ENCODE measurements around the gene NOS3.

Gene NOS3

DNA sequence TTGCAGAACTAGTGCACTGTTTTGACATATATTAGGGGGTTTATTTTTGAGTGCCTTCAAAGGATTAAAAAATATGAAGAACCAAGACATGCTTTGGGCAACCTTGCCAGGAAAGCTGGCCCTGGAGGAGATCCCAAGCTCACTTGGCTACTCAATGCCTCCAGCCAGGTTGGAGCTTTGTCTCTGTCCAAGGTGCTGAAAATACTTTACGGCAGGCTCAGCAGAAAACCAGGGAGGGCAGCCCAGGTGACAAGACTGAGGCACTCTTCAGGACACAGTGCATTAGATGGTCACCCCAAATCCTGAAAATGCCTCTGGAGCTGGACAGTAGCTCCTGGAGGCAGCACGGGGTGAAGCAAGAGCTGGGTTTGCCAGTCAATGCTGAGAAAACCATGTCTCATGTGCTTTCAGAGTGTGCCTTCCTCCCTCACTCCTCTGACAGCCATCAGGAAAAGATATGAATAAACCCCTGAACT, 6.9 kb upstream of the NOS3 start (continued):
- TF ChIP-seq, protein P1, sequence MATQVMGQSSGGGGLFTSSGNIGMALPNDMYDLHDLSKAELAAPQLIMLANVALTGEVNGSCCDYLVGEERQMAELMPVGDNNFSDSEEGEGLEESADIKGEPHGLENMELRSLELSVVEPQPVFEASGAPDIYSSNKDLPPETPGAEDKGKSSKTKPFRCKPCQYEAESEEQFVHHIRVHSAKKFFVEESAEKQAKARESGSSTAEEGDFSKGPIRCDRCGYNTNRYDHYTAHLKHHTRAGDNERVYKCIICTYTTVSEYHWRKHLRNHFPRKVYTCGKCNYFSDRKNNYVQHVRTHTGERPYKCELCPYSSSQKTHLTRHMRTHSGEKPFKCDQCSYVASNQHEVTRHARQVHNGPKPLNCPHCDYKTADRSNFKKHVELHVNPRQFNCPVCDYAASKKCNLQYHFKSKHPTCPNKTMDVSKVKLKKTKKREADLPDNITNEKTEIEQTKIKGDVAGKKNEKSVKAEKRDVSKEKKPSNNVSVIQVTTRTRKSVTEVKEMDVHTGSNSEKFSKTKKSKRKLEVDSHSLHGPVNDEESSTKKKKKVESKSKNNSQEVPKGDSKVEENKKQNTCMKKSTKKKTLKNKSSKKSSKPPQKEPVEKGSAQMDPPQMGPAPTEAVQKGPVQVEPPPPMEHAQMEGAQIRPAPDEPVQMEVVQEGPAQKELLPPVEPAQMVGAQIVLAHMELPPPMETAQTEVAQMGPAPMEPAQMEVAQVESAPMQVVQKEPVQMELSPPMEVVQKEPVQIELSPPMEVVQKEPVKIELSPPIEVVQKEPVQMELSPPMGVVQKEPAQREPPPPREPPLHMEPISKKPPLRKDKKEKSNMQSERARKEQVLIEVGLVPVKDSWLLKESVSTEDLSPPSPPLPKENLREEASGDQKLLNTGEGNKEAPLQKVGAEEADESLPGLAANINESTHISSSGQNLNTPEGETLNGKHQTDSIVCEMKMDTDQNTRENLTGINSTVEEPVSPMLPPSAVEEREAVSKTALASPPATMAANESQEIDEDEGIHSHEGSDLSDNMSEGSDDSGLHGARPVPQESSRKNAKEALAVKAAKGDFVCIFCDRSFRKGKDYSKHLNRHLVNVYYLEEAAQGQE (tag by site-specific recombination; IDR thresholded peaks at IDR 0.05), result peak; percentile 98
- TF ChIP-seq, protein P2, sequence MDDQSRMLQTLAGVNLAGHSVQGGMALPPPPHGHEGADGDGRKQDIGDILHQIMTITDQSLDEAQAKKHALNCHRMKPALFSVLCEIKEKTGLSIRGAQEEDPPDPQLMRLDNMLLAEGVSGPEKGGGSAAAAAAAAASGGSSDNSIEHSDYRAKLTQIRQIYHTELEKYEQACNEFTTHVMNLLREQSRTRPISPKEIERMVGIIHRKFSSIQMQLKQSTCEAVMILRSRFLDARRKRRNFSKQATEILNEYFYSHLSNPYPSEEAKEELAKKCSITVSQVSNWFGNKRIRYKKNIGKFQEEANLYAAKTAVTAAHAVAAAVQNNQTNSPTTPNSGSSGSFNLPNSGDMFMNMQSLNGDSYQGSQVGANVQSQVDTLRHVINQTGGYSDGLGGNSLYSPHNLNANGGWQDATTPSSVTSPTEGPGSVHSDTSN (CRISPR knock-in tag; IDR thresholded peaks at IDR 0.05), result no peak
- no peak for TF ChIP-seq ZNF624 (tag by site-specific recombination; IDR thresholded peaks at IDR 0.05)
- TF ChIP-seq, protein P3, sequence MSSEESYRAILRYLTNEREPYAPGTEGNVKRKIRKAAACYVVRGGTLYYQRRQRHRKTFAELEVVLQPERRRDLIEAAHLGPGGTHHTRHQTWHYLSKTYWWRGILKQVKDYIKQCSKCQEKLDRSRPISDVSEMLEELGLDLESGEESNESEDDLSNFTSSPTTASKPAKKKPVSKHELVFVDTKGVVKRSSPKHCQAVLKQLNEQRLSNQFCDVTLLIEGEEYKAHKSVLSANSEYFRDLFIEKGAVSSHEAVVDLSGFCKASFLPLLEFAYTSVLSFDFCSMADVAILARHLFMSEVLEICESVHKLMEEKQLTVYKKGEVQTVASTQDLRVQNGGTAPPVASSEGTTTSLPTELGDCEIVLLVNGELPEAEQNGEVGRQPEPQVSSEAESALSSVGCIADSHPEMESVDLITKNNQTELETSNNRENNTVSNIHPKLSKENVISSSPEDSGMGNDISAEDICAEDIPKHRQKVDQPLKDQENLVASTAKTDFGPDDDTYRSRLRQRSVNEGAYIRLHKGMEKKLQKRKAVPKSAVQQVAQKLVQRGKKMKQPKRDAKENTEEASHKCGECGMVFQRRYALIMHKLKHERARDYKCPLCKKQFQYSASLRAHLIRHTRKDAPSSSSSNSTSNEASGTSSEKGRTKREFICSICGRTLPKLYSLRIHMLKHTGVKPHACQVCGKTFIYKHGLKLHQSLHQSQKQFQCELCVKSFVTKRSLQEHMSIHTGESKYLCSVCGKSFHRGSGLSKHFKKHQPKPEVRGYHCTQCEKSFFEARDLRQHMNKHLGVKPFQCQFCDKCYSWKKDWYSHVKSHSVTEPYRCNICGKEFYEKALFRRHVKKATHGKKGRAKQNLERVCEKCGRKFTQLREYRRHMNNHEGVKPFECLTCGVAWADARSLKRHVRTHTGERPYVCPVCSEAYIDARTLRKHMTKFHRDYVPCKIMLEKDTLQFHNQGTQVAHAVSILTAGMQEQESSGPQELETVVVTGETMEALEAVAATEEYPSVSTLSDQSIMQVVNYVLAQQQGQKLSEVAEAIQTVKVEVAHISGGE (tag by site-specific recombination; conservative IDR thresholded peaks at IDR 0.05; ENCODE audit: low read depth), result no peak
- TF ChIP-seq ZSCAN16 (tag by site-specific recombination; IDR thresholded peaks at IDR 0.05), result no peak
- no peak for TF ChIP-seq ZNF529 (tag by site-specific recombination; IDR thresholded peaks at IDR 0.05; ENCODE audit: insufficient replicate concordance)
- TF ChIP-seq, protein P4, sequence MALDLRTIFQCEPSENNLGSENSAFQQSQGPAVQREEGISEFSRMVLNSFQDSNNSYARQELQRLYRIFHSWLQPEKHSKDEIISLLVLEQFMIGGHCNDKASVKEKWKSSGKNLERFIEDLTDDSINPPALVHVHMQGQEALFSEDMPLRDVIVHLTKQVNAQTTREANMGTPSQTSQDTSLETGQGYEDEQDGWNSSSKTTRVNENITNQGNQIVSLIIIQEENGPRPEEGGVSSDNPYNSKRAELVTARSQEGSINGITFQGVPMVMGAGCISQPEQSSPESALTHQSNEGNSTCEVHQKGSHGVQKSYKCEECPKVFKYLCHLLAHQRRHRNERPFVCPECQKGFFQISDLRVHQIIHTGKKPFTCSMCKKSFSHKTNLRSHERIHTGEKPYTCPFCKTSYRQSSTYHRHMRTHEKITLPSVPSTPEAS (tag by site-specific recombination; IDR thresholded peaks at IDR 0.05), result peak; percentile 56; the same call in 1 of the 2 replicates
- TF ChIP-seq ZNF174 (tag by site-specific recombination; IDR thresholded peaks at IDR 0.05), result no peak
- TF ChIP-seq, protein P5, sequence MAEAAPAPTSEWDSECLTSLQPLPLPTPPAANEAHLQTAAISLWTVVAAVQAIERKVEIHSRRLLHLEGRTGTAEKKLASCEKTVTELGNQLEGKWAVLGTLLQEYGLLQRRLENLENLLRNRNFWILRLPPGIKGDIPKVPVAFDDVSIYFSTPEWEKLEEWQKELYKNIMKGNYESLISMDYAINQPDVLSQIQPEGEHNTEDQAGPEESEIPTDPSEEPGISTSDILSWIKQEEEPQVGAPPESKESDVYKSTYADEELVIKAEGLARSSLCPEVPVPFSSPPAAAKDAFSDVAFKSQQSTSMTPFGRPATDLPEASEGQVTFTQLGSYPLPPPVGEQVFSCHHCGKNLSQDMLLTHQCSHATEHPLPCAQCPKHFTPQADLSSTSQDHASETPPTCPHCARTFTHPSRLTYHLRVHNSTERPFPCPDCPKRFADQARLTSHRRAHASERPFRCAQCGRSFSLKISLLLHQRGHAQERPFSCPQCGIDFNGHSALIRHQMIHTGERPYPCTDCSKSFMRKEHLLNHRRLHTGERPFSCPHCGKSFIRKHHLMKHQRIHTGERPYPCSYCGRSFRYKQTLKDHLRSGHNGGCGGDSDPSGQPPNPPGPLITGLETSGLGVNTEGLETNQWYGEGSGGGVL (tag by site-specific recombination; IDR thresholded peaks at IDR 0.05), result no peak

DNA sequence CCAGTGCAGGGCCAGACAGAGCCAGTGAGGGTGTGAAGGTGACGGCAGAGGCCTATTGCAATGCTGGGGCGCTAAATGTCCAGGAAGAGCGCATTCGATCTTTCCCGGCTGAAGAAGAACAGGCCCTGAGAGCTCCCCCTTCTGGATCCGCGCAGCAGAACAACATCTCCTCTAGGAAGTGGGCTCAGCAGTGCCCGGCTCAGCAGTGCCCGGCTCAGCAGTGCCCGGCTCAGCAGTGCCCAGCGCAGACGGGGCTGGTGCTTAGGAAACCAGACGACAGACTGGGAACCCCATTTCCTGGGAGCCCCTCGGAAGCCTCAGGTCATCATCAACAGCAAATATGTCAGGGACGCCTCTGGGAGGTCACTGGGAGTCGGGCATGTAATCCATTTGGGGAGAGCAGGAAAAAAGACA, 4.7 kb upstream of the NOS3 start:
- CTCF ChIA-PET, result interaction anchor here (0.5 to 6.2 kb wide), 34 partner anchors 9 to 293 kb away, joined by 3 to 124 read pairs (median 3); no protein-coding TSS in a partner anchor
- TF ChIP-seq ZBTB8A (tag by site-specific recombination; IDR thresholded peaks at IDR 0.05) (peak; percentile 89), ZNF394 (tag by site-specific recombination; IDR thresholded peaks at IDR 0.05; ENCODE audit: borderline replicate concordance) (no peak), ZNF654 (tag by site-specific recombination; IDR thresholded peaks at IDR 0.05; ENCODE audit: low read depth) (peak; percentile 47)
- TF ChIP-seq, protein P6, sequence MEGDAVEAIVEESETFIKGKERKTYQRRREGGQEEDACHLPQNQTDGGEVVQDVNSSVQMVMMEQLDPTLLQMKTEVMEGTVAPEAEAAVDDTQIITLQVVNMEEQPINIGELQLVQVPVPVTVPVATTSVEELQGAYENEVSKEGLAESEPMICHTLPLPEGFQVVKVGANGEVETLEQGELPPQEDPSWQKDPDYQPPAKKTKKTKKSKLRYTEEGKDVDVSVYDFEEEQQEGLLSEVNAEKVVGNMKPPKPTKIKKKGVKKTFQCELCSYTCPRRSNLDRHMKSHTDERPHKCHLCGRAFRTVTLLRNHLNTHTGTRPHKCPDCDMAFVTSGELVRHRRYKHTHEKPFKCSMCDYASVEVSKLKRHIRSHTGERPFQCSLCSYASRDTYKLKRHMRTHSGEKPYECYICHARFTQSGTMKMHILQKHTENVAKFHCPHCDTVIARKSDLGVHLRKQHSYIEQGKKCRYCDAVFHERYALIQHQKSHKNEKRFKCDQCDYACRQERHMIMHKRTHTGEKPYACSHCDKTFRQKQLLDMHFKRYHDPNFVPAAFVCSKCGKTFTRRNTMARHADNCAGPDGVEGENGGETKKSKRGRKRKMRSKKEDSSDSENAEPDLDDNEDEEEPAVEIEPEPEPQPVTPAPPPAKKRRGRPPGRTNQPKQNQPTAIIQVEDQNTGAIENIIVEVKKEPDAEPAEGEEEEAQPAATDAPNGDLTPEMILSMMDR (tag by site-specific recombination; IDR thresholded peaks at IDR 0.05), result peak; percentile 60
- Histone ChIP-seq H3K4me3 (ENCODE audit: low read depth, low read length) (no peak overlapping the region), H3K9me3 (ENCODE audit: control insufficient read depth, insufficient read depth, low read depth, low read length) (no peaks in the 10 kb centered on the region), H3K36me3 (ENCODE audit: control insufficient read depth in 2 of 2, insufficient read depth in 1 of 2, low read length in 2 of 2) (no peaks in the 10 kb centered on the region), H3K27ac (ENCODE audit: extremely low read depth, low read depth, low read length) (no peak overlapping the region), H3K4me1 (ENCODE audit: control insufficient read depth, insufficient read depth, low read length) (no peaks in the 10 kb centered on the region)
- POLR2A ChIA-PET, result no interaction called here

All from HEK293 (cell line).